Ascending aorta (tissue), 2 donors: ENCODE measurements around the gene LRRC8A. TPM values are rescaled to one million over a fixed set of nuclear protein-coding genes. Genes with fewer than 3 reads are reported as not detected.

ENCODE experiments used
- DNase-seq, 2 donors: peaks; one replicate each; pipeline ENCODE4 v3.0.0-alpha.2; 2019; ENCODE audit warnings: low spot score in 2 of 2
- H3K27ac ChIP-seq, 2 donors: fragments of 200-600 bp; sonication (generic); one replicate each; pipeline ENCODE4 v1.5.1; 2016 to 2017; ENCODE audit warnings: mild to moderate bottlenecking in 1 of 2
- H3K27me3 ChIP-seq: fragments of 200-600 bp; sonication (generic); one replicate; pipeline ENCODE4 v1.5.1; 2017
- H3K36me3 ChIP-seq, 2 donors: fragments of 200-600 bp; sonication (generic); one replicate each; pipeline ENCODE4 v1.5.1; 2016
- H3K4me1 ChIP-seq, 2 donors: fragments of 200-600 bp; sonication (generic); one replicate each; pipeline ENCODE4 v1.5.1; 2016 to 2017; ENCODE audit warnings: mild to moderate bottlenecking in 1 of 2
- H3K4me3 ChIP-seq, 2 donors: fragments of 200-600 bp; sonication (generic); one replicate each; pipeline ENCODE4 v1.5.1; 2016 to 2017; ENCODE audit warnings: mild to moderate bottlenecking in 1 of 2
- H3K9me3 ChIP-seq, 2 donors: fragments of 200-600 bp; sonication (generic); one replicate each; pipeline ENCODE4 v1.5.1; 2016
- CTCF ChIP-seq, 3 experiments: fragments of 200-600 bp in 2 of 3; fragments of 450-650 bp in 1 of 3; sonication (generic) in 2 of 3; IDR thresholded peaks; one replicate each; pipeline ENCODE4 v1.5.1; 2016 to 2019; ENCODE audit warnings: antibody characterized with exemption in 3 of 3, mild to moderate bottlenecking in 1 of 3, moderate library complexity in 1 of 3
- intact Hi-C: fragments of 100-400 bp; cut with DNase I; formaldehyde crosslinking; loops from one replicate; pipeline ENCODE4 v1.15.1; 2023
- total RNA-seq: library from RNA; depleted of rRNA; stranded (reverse); fragments of >200 nt; gene quantifications from one replicate; pipeline ENCODE4 v1.1.0, GENCODE V29; 2016

The LRRC8A gene
- total RNA-seq, 1 donor from 2014 or later, result 227 TPM

GRCh38 chr9:128906741-128907140, 24.8 kb downstream of the LRRC8A start:
- peak overlapping the region in 1 of 2 donors; percentile 6 for H3K27ac ChIP-seq
- TF ChIP-seq CTCF (IDR thresholded peaks at IDR 0.05), result no peak
- no peaks in the 10 kb centered on the region for H3K9me3 ChIP-seq
- H3K27me3 ChIP-seq, result no peaks in the 10 kb centered on the region
- no peak for DNase-seq
- H3K36me3 ChIP-seq, result peaks cover 39 to 40% of the 10 kb centered on the region in 2 donors
- intact Hi-C loops, result no loop called here
- peaks cover 31 to 46% of the 10 kb centered on the region in 2 donors for H3K4me1 ChIP-seq
- H3K4me3 ChIP-seq, result no peak overlapping the region

- Histone ChIP-seq H3K4me1 (peaks cover 32 to 47% of the 10 kb centered on the region in 2 donors), H3K27ac (peak overlapping the region in 1 of 2 donors; percentile 94), H3K9me3 (no peaks in the 10 kb centered on the region), H3K36me3 (peaks cover 40 to 43% of the 10 kb centered on the region in 2 donors), H3K27me3 (no peaks in the 10 kb centered on the region), H3K4me3 (no peak overlapping the region)
- DNase-seq, result no peak
- no peak for TF ChIP-seq CTCF (IDR thresholded peaks at IDR 0.05)
- intact Hi-C loops, result no loop called here
These were observed 26.4 kb downstream of the LRRC8A start for GRCh38 chr9:128908372-128908771.

GRCh38 chr9:128909859-128910258, 27.9 kb downstream of the LRRC8A start:
- peaks cover 37 to 59% of the 10 kb centered on the region in 2 donors for H3K4me1 ChIP-seq
- no peaks in the 10 kb centered on the region for H3K9me3 ChIP-seq
- H3K36me3 ChIP-seq, result peaks cover 43 to 47% of the 10 kb centered on the region in 2 donors
- H3K27me3 ChIP-seq, result no peaks in the 10 kb centered on the region
- peak overlapping the region; percentile 94 to 95 for H3K27ac ChIP-seq
- no peak for TF ChIP-seq CTCF (IDR thresholded peaks at IDR 0.05)
- no peak overlapping the region for H3K4me3 ChIP-seq
- intact Hi-C loops, result no loop called here
- no peak for DNase-seq

GRCh38 chr9:128910906-128911305, 29.0 kb downstream of the LRRC8A start:
- no peak for TF ChIP-seq CTCF (IDR thresholded peaks at IDR 0.05)
- peak overlapping the region; percentile 94 to 95 for H3K27ac ChIP-seq
- H3K4me3 ChIP-seq, result no peak overlapping the region
- intact Hi-C loops, result loop anchor here (1.0 kb wide), 1 partner anchor 19 kb away; no protein-coding TSS in a partner anchor
- H3K27me3 ChIP-seq, result no peaks in the 10 kb centered on the region
- H3K9me3 ChIP-seq, result no peaks in the 10 kb centered on the region
- peaks cover 43 to 54% of the 10 kb centered on the region in 2 donors for H3K36me3 ChIP-seq
- peak in 1 of 2 donors; percentile 63 for DNase-seq
- peaks cover 45 to 69% of the 10 kb centered on the region in 2 donors for H3K4me1 ChIP-seq

GRCh38 chr9:128911529-128912035, 29.6 kb downstream of the LRRC8A start:
- Histone ChIP-seq H3K27ac (peak overlapping the region; percentile 94 to 95), H3K9me3 (no peaks in the 10 kb centered on the region), H3K4me3 (peak overlapping the region in 1 of 2 donors; percentile 6), H3K36me3 (peaks cover 50 to 61% of the 10 kb centered on the region in 2 donors), H3K4me1 (peaks cover 52 to 76% of the 10 kb centered on the region in 2 donors), H3K27me3 (no peaks in the 10 kb centered on the region)
- intact Hi-C loops, result loop anchor here (1.0 kb wide), 1 partner anchor 19 kb away; no protein-coding TSS in a partner anchor
- TF ChIP-seq CTCF (IDR thresholded peaks at IDR 0.05), result no peak
- peak; percentile 79 to 94 for DNase-seq
